GM18861 (cell line): ENCODE data around the gene TPGS1.

Experiments used
- ATAC-seq: cut with Tn5 transposase; IDR thresholded peaks from one replicate; pipeline ENCODE4 v1.9.1; 2021; ENCODE audit not compliant: unreplicated experiment

The TPGS1 gene

GRCh38 chr19:538641-539428, 31.5 kb downstream of the TPGS1 start:
- no peak for ATAC-seq

DNA sequence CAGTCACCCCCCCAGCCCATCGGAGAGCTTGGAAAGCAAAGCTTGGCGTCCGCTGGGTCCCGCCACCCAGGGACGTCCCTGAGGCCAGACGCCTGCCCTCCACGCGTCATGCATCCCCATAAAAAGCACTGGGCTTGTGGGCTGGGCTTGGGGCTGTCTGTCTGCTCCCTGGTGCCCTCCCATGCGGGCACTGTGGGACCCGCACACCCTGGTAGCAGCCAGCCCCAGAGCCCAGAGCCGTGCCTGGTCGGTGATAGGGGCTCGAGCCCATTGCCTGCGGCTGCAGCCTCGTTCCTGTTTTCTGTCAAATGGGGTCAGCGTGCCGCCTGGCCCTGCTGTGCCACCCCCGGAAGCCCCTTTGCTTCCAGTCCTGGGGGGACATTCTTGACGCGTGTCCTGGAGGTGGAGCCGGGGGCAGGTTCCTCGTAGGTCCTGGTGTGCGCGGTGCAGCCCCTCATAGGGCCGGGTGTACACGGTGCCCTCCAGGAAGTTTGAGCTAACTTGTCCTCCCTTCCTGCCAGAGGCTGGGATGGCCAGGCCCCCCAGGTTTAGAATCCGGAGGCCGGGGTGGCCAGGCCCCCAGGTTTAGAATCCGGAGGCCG, 32.2 kb downstream of the TPGS1 start:
- no peak for ATAC-seq

DNA sequence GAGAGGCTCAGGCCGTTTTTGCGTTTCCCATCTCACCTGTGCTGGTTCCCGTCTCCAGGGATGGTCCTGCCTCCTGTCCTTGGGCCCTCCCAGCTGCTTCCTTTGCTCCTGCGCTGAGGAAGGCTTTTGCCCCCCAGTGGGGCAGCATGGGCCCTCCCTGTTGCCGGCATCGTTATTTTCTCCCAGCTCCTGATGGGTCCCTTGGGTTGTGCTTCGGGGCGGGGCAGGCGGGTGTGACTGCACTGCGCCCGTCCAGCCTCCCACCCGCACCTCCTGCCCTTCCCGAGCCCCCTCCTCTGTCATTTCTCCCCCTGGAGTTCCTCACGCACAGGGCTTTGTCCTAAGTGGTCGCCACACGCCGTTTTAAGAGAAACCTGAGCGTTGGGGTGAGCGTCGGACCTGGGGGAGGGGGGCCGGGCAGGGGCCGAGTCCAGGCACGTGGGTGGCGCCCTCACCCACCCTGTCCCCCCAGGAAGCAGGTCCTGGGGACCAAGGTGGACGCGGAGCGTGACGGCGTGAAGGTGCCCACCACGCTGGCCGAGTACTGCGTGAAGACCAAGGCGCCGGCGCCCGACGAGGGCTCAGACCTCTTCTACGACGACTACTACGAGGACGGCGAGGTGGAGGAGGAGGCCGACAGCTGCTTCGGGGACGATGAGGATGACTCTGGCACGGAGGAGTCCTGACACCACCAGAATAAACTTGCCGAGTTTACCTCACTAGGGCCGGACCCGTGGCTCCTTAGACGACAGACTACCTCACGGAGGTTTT, 33.8 kb downstream of the TPGS1 start:
- ATAC-seq, result no peak

DNA sequence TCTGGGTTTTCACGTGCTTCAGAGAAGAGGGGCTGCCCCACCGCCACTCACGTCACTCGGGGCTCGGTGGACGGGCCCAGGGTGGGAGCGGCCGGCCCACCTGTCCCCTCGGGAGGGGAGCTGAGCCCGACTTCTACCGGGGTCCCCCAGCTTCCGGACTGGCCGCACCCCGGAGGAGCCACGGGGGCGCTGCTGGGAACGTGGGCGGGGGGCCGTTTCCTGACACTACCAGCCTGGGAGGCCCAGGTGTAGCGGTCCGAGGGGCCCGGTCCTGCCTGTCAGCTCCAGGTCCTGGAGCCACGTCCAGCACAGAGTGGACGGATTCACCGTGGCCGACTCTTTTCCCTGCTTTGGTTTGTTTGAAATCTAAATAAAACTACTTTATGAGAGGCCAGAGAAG, 34.4 kb downstream of the TPGS1 start:
- ATAC-seq, result no peak

DNA sequence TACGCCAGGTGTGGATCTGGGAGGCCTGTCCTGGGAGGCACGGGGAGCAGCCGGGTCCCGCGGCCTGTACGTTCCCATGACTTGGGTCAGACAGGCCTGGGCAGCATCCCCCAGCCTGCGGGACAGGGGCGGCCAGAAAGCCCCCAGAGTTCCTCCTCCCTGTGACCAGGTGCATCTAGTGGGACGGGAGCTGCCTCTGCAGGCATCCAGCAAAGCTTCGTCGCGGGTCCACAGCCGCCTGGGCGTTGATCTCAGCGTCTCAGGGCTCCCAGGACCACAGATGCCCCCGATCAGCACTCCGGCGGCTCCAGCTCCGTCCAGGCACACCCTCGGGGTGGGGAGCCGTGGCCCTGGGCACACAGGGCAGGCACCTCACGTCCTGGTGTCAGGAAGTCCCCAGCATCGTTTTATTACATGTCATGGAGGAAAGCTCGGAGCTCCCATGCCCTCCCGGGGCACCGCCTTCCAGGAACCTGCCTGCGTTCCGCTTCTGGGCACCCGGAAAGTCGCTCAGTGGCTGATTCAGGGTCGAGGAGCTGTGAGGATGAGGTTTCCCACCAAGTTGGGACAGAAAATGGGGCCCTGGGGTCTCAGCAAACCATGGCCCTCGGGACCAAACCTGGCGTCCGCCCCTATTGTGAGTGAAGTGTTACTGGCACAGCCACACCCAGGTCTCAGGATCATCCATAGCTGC, 35.0 kb downstream of the TPGS1 start:
- ATAC-seq, result no peak

- ATAC-seq, result no peak
Observed at GRCh38 chr19:543910-544608, 36.8 kb downstream of the TPGS1 start, which contains the start of gene GZMM. Gene GZMM, plus strand, starts transcription at chr19:544053. Its CDS starts 19 bp downstream, at chr19:544072.

DNA sequence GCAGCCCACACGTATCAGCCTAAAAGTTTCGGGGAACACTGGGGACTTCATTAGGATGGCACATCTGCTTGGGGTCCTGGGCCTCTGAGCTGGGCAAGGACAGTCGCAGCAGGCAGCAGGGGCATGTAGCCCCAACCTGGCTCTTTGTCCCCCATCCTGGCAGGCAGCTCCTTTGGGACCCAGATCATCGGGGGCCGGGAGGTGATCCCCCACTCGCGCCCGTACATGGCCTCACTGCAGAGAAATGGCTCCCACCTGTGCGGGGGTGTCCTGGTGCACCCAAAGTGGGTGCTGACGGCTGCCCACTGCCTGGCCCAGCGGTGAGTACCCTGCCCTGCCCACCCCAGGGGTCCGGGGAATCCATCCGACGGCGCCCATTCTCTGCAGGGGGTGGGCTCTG, 39.8 kb downstream of the TPGS1 start:
- no peak for ATAC-seq

DNA sequence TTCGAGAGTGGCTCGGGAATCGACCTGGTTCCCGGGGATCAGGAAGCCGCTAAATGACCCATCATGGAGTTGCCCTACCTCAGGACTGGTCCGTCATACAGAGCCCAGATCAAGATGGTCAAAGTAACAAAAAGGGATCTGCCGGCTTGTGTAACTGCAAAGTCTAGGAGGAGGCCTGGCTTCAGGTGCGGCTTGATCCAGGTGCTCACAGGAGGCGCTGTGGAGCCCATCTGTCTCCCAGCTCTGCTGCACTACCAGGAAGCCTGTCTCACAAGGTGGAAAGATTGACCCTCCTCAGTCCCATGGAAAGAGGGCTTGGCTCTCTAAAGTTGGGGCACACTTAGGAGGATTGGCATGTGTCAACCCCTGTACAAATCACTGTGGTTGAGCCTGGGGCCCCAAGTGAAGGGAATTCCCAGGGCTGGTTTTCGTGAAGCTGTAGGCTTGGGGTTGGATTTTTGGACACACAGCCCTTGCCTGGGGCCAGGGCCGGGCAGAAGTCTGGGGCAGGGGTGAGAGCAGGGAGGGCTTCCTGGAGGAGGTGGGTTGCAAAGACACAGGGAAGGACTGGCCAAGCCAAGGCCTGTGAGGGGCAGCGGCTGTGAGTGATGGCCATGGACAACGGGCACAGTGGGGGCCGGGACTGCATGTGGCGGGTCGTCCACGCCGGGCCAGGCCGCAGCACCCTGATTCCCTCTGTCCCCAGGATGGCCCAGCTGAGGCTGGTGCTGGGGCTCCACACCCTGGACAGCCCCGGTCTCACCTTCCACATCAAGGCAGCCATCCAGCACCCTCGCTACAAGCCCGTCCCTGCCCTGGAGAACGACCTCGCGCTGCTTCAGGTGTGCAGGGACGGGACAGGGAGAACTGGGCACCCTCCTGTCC, 40.8 kb downstream of the TPGS1 start:
- ATAC-seq, result no peak

DNA sequence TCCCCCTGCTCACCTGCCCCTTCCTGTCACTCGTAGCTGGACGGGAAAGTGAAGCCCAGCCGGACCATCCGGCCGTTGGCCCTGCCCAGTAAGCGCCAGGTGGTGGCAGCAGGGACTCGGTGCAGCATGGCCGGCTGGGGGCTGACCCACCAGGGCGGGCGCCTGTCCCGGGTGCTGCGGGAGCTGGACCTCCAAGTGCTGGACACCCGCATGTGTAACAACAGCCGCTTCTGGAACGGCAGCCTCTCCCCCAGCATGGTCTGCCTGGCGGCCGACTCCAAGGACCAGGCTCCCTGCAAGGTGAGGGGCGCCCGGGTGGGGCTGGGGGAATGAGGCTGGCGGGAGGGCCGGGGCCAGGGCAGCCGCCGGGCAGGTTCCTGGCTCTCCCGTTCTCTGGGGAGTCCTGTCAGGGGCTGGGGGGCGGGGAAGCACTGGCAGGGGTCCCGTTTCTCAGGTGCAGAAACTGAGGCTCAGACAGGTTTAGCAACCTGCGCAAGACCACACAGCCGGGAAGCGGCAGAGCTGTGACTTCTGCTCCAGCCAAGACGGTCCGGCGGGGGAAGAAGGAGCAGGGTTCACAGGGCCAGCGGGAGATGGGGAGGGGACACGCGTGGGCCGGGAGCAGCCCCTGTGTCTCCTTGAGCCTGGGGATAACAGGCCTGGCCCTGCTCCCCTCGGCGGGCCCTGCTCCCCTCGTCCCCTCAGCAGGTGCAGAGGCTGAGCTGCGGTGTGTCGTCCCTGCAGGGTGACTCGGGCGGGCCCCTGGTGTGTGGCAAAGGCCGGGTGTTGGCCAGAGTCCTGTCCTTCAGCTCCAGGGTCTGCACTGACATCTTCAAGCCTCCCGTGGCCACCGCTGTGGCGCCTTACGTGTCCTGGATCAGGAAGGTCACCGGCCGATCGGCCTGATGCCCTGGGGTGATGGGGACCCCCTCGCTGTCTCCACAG, 41.9 kb downstream of the TPGS1 start:
- ATAC-seq, result no peak

DNA sequence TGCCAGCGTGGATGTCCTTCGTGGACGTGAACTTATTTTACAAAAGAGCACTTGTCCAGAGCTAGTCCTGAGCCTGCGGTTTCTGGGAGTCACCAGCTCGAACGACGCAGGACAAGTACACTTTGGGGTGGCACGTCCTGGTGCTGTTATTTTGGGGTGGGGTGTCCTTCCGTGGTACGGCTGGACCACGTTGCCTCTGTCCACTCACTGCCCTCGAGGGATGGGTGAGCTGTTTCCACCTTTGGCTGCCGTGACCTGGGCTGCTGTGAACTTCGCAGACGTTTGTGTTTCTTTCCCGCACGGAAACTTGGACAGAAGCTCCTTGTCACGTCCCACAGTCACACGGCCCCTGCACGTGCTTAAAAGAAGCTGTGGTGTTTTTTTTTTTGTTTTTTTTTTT, 47.5 kb downstream of the TPGS1 start:
- ATAC-seq, result no peak

GRCh38 chr19:555474-555808, 48.1 kb downstream of the TPGS1 start:
- ATAC-seq, result no peak

DNA sequence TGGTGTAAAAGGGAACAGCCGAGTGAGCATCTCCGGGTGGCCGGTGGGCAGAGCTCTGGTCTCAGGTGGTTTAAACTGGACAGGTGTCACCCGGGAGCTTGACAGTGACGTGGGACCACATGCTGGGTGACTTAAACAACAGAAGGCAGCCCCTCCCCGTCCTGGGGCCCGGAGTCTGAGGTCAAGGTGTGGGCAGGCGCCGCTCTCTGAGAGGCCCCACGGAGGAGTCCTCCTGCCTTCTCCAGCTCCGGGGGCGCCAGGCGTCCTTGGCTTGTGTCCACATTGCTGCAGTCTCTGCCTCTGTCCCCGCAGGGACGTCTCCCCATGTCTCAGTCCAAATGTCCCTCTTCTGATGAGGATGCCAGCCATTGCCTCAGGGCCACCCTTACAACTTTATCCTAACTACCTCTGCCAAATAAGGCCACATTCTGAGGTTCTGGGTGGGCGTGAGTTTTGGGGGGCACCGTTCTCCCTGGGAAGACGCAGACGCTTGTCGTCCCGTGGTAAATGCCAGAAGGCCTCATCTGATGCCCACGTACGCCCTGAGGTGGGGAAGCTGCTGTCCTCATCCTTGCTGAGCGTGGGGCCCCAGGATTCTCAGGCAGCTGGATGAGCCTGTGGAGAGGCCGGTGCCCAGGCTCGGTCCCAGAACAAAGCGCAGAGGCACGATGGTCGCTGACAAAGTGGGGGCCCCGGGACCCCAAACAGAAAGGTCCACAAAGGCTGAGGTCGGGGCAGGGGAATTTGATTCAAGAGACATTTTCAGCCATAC, 49.5 kb downstream of the TPGS1 start:
- no peak for ATAC-seq

DNA sequence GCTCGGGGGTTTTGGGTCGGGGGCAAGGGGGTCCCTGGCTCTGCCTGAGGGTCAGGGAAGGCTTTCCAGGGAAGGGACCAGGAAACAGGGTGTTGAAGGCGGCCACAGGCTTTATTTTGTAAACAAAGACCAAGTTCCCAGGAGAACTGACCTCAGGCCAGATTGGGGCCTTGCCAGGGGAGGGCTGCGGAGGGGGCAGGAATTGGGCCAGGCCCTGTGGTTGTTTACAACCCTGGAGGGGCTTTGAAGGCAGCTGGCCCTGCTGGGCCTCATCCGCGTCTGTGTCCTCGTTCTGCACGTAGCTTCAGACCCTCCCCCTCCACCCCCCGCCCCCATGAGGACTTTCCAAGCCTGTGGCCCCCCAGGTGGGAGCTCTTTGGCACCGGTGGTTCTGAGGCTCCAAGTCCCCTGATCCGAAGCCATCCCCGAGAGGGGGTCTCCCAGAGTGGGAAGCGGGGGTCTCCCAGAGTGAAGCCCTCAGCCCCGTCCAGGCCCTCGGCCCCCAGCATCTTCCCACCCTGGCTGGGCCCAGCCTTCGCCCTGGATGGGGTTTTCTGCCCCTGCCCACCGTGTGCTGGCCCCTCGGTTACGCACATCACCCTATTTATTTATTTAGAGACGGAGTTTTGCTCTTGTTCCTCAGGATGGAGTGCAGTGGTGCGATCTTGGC, 51.6 kb downstream of the TPGS1 start:
- ATAC-seq, result no peak

GRCh38 chr19:560121-560520, 52.8 kb downstream of the TPGS1 start:
- ATAC-seq, result no peak

- ATAC-seq, result no peak
Observed at GRCh38 chr19:566403-566802, 59.1 kb downstream of the TPGS1 start.

- ATAC-seq, result no peak
Observed at GRCh38 chr19:566844-567243, 59.5 kb downstream of the TPGS1 start.

- ATAC-seq, result no peak
Observed at GRCh38 chr19:567296-567900, 60.1 kb downstream of the TPGS1 start.
